OCI-LY7 (cell line): ENCODE data around the gene DIP2C. TPM values are rescaled to one million over a fixed set of nuclear protein-coding genes. Genes with fewer than 3 reads are reported as not detected.

ENCODE experiments used
- BruUV-seq: library from RNA; stranded (reverse); fragments of 400-500 nt; replicated peaks from 2 replicates; lab custom pipeline; 2021; lab: Mats Ljungman, UMichigan
- CTCF ChIA-PET: fragments of 300-600 bp; sonication (Branson Sonifier 250); formaldehyde crosslinking; loops from one replicate; lab custom pipeline; 2022; ENCODE audit warnings: antibody characterized with exemption; ENCODE audit not compliant: unreplicated experiment; lab: Charles Lee
- POLR2A ChIA-PET: fragments of 300-600 bp; sonication (Branson Sonifier 250); formaldehyde crosslinking; loops from one replicate; lab custom pipeline; 2022; ENCODE audit warnings: antibody characterized with exemption; lab: Charles Lee
- DNase-seq: peaks from one replicate; pipeline ENCODE4 v3.0.0-alpha.2; 2015; ENCODE audit warnings: low spot score
- H2AFZ ChIP-seq: fragments of 200-600 bp; sonication (generic), shearing (Covaris generic); 2 replicates; pipeline ENCODE4 v1.6.1; 2014; ENCODE audit warnings: mild to moderate bottlenecking, antibody characterized with exemption, low read length, moderate library complexity
- H3K27ac ChIP-seq: fragments of 200-600 bp; sonication (generic); 2 replicates; pipeline ENCODE4 v1.5.1; 2014; ENCODE audit warnings: mixed run types, low read depth, mild to moderate bottlenecking, moderate library complexity, low read length, inconsistent platforms; ENCODE audit not compliant: poor library complexity, severe bottlenecking
- H3K36me3 ChIP-seq: fragments of 200-600 bp; sonication (generic); 2 replicates; pipeline ENCODE4 v1.6.1; 2014; ENCODE audit warnings: mild to moderate bottlenecking, antibody characterized with exemption, low read length, moderate library complexity, mixed read lengths; ENCODE audit not compliant: insufficient read depth
- H3K4me1 ChIP-seq: fragments of 200-600 bp; sonication (generic); 2 replicates; pipeline ENCODE4 v1.5.1; 2014; ENCODE audit warnings: mild to moderate bottlenecking, low read length; ENCODE audit not compliant: insufficient read depth, poor library complexity, severe bottlenecking
- H3K4me2 ChIP-seq: fragments of 200-600 bp; sonication (generic); 2 replicates; pipeline ENCODE4 v1.6.1; 2014; ENCODE audit warnings: mild to moderate bottlenecking, low read length
- H3K4me3 ChIP-seq: fragments of 200-600 bp; sonication (generic); 2 replicates; pipeline ENCODE4 v1.5.1; 2014; ENCODE audit warnings: mild to moderate bottlenecking, low read depth, low read length; ENCODE audit not compliant: poor library complexity, severe bottlenecking
- H3K79me2 ChIP-seq: fragments of 200-600 bp; sonication (generic); 2 replicates; pipeline ENCODE4 v1.6.1; 2016; ENCODE audit warnings: low read depth, mild to moderate bottlenecking, low read length, moderate library complexity, mixed read lengths; ENCODE audit not compliant: insufficient read depth
- H3K9me2 ChIP-seq: fragments of 200-600 bp; sonication (generic); 2 replicates; pipeline ENCODE4 v1.6.1; 2016; ENCODE audit warnings: mild to moderate bottlenecking, low read length, mixed read lengths; ENCODE audit not compliant: insufficient read depth
- H3K9me3 ChIP-seq: fragments of 200-600 bp; sonication (generic); 2 replicates; pipeline ENCODE4 v1.6.1; 2014; ENCODE audit warnings: mild to moderate bottlenecking, mixed run types, low read length, mixed read lengths
- H4K20me1 ChIP-seq: fragments of 200-600 bp; sonication (generic); 2 replicates; pipeline ENCODE4 v1.6.1; 2014; ENCODE audit warnings: mild to moderate bottlenecking, antibody characterized with exemption, low read length, moderate library complexity, mixed read lengths; ENCODE audit not compliant: insufficient read depth
- EZH2phosphoT487 ChIP-seq: fragments of 200-600 bp; sonication (generic); IDR thresholded peaks from 2 replicates; pipeline ENCODE4 v1.6.1; 2018; ENCODE audit warnings: low read depth, borderline replicate concordance, mild to moderate bottlenecking, mixed run types, antibody characterized with exemption, low read length, moderate library complexity, mixed read lengths
- intact Hi-C: fragments of 100-400 bp; cut with micrococcal nuclease; formaldehyde crosslinking; loops from one replicate; pipeline ENCODE4 v1.10.0; 2022; ENCODE audit not compliant: unreplicated experiment
- total RNA-seq, 2 experiments: library from RNA; depleted of rRNA in 1 of 2; stranded (reverse); fragments of >200 nt in 1 of 2; shearing (Covaris generic) in 1 of 2; gene quantifications; 2 replicates each; pipeline ENCODE4 v1.2.3, GENCODE V29; 2014 to 2022
- TF ChIP-seq, protein P1 (sequence below): fragments of 200-600 bp; sonication (generic); conservative IDR thresholded peaks from 2 replicates; pipeline ENCODE4 v1.5.1; 2014; ENCODE audit warnings: mild to moderate bottlenecking, antibody characterized with exemption, low read length, moderate library complexity, mixed read lengths

Gene DIP2C
- total RNA-seq, 2 experiments from 2014 or later = 10.9 to 29.5 TPM

DNA sequence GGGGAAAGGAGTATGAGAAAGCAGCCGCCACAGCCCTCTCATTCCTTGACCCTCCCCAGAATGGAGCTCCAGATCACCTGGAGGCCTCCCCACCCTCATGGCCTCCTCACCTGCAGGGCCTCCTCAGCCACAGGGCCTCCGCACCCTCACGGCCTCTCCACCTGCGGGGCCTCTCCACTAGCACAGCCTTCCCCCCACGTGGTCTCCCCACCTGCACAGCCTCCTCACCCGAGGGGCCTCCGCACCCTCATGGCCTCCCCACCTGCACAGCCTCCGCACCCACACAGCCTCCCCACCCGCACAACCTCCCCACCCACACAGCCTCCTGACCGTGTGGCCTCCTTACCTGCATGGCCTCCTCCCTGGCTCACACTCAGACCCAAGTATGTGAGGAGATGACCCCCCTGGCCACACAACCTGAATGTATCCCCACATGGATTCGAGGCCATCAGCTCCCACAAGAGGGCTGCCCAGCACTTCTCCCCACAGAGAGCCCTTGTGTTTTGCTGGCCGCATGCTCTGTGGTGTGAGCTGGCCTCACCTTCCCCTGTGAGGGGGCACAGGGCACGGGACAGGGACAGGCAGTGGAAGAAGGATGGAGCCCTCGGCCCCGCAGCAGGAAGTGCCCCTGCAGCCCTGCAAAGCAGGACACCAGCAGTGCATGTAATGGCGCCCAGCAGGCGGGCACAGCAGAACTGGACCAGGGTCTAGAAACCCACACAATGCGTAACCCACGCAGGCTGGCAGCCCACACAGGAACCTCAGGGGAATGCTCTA is 3.1 kb downstream of the DIP2C start:
- DNase-seq = no peak
- Histone ChIP-seq H3K9me3 (no peaks in the 10 kb centered on the region), H3K4me1 (peaks cover 4% of the 10 kb centered on the region), H3K9me2 (no peaks in the 10 kb centered on the region), H3K4me3 (no peak overlapping the region), H3K79me2 (no peaks in the 10 kb centered on the region), H3K36me3 (no peaks in the 10 kb centered on the region), H2AFZ (no peak overlapping the region), H3K4me2 (no peak overlapping the region), H4K20me1 (no peaks in the 10 kb centered on the region), H3K27ac (no peak overlapping the region)
- TF ChIP-seq EZH2phosphoT487 = no peak
- TF ChIP-seq, protein P1, sequence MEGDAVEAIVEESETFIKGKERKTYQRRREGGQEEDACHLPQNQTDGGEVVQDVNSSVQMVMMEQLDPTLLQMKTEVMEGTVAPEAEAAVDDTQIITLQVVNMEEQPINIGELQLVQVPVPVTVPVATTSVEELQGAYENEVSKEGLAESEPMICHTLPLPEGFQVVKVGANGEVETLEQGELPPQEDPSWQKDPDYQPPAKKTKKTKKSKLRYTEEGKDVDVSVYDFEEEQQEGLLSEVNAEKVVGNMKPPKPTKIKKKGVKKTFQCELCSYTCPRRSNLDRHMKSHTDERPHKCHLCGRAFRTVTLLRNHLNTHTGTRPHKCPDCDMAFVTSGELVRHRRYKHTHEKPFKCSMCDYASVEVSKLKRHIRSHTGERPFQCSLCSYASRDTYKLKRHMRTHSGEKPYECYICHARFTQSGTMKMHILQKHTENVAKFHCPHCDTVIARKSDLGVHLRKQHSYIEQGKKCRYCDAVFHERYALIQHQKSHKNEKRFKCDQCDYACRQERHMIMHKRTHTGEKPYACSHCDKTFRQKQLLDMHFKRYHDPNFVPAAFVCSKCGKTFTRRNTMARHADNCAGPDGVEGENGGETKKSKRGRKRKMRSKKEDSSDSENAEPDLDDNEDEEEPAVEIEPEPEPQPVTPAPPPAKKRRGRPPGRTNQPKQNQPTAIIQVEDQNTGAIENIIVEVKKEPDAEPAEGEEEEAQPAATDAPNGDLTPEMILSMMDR = no peak
- ChIA-PET POLR2A (no interaction called here), CTCF (no interaction called here)
- BruUV-seq = no TSS peak
- intact Hi-C loops = no loop called here

GRCh38 chr10:685613-686012 is 3.9 kb downstream of the DIP2C start:
- ChIA-PET CTCF (no interaction called here), POLR2A (no interaction called here)
- intact Hi-C loops = no loop called here

More at GRCh38 chr10:685613-686012, 3.9 kb downstream of the DIP2C start:
- H3K27ac ChIP-seq = no peak overlapping the region
- H3K79me2 ChIP-seq = no peaks in the 10 kb centered on the region
- no peak for TF ChIP-seq EZH2phosphoT487
- TF ChIP-seq, protein P1 = no peak
- BruUV-seq = no TSS peak
- no peak overlapping the region for H3K4me2 ChIP-seq
- H3K4me3 ChIP-seq = no peak overlapping the region
- H3K4me1 ChIP-seq = peaks cover 4% of the 10 kb centered on the region
- no peaks in the 10 kb centered on the region for H3K36me3 ChIP-seq
- H4K20me1 ChIP-seq = no peaks in the 10 kb centered on the region
- no peaks in the 10 kb centered on the region for H3K9me3 ChIP-seq
- DNase-seq = no peak
- no peak overlapping the region for H2AFZ ChIP-seq
- no peaks in the 10 kb centered on the region for H3K9me2 ChIP-seq
